Liver (tissue), 3 donors: ENCODE measurements around the gene EPS8.

Experiments used
- JUND ChIP-seq, 2 donors: IDR thresholded peaks; 2 replicates each; pipeline ENCODE4 v1.6.1; 2016; ENCODE audit warnings: antibody characterized with exemption in 2 of 2
- RAD21 ChIP-seq, 2 donors: IDR thresholded peaks; 2 replicates each; pipeline ENCODE4 v1.6.1; 2016; ENCODE audit warnings: antibody characterized with exemption in 2 of 2, mild to moderate bottlenecking in 2 of 2
- TF ChIP-seq, protein P1 (sequence below): IDR thresholded peaks from 2 replicates; pipeline ENCODE4 v1.6.1; 2016; ENCODE audit warnings: antibody characterized with exemption
- TF ChIP-seq, protein P2 (sequence below): fragments of 150-350 bp; IDR thresholded peaks from 2 replicates; pipeline ENCODE4 v1.5.1; 2017; ENCODE audit warnings: improper control_type of control experiment, low read depth, low read length; ENCODE audit not compliant: missing input control
- TF ChIP-seq, protein P3 (sequence below): IDR thresholded peaks from 2 replicates; pipeline ENCODE4 v1.6.1; 2016; ENCODE audit warnings: antibody characterized with exemption, mild to moderate bottlenecking
- TF ChIP-seq, protein P4 (sequence below): IDR thresholded peaks from 2 replicates; pipeline ENCODE4 v1.6.1; 2016; ENCODE audit warnings: antibody characterized with exemption
- TF ChIP-seq, protein P5 (sequence below): IDR thresholded peaks from 2 replicates; pipeline ENCODE4 v1.6.1; 2016; ENCODE audit warnings: antibody characterized with exemption
- donor health status: healthy.
- donor health status: healthy.

DNA sequence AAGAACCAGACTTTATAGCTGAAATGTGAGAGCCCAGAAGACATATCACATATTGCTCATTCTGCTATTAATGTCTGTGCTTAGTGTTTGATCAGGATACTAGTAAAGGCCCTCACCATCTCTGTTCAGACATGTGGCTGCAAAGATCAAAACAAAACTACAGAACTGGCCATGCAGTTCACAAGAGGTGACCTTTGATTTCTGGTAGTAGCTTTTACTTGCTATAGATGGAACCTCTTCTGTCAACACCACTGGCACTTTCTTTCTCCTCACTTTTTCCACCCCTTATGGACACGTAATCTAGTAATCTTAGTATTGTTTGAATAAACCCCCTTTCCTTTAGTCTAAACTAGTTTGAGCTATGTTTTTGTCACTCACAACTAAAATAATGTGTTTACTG, 214.8 kb downstream of the EPS8 start:
- TF ChIP-seq, protein P1, sequence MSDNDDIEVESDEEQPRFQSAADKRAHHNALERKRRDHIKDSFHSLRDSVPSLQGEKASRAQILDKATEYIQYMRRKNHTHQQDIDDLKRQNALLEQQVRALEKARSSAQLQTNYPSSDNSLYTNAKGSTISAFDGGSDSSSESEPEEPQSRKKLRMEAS = no peak
- TF ChIP-seq, protein P2, sequence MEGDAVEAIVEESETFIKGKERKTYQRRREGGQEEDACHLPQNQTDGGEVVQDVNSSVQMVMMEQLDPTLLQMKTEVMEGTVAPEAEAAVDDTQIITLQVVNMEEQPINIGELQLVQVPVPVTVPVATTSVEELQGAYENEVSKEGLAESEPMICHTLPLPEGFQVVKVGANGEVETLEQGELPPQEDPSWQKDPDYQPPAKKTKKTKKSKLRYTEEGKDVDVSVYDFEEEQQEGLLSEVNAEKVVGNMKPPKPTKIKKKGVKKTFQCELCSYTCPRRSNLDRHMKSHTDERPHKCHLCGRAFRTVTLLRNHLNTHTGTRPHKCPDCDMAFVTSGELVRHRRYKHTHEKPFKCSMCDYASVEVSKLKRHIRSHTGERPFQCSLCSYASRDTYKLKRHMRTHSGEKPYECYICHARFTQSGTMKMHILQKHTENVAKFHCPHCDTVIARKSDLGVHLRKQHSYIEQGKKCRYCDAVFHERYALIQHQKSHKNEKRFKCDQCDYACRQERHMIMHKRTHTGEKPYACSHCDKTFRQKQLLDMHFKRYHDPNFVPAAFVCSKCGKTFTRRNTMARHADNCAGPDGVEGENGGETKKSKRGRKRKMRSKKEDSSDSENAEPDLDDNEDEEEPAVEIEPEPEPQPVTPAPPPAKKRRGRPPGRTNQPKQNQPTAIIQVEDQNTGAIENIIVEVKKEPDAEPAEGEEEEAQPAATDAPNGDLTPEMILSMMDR = no peak
- TF ChIP-seq RAD21 (IDR thresholded peaks at IDR 0.05) (no peak), JUND (IDR thresholded peaks at IDR 0.05) (no peak)
- TF ChIP-seq, protein P3, sequence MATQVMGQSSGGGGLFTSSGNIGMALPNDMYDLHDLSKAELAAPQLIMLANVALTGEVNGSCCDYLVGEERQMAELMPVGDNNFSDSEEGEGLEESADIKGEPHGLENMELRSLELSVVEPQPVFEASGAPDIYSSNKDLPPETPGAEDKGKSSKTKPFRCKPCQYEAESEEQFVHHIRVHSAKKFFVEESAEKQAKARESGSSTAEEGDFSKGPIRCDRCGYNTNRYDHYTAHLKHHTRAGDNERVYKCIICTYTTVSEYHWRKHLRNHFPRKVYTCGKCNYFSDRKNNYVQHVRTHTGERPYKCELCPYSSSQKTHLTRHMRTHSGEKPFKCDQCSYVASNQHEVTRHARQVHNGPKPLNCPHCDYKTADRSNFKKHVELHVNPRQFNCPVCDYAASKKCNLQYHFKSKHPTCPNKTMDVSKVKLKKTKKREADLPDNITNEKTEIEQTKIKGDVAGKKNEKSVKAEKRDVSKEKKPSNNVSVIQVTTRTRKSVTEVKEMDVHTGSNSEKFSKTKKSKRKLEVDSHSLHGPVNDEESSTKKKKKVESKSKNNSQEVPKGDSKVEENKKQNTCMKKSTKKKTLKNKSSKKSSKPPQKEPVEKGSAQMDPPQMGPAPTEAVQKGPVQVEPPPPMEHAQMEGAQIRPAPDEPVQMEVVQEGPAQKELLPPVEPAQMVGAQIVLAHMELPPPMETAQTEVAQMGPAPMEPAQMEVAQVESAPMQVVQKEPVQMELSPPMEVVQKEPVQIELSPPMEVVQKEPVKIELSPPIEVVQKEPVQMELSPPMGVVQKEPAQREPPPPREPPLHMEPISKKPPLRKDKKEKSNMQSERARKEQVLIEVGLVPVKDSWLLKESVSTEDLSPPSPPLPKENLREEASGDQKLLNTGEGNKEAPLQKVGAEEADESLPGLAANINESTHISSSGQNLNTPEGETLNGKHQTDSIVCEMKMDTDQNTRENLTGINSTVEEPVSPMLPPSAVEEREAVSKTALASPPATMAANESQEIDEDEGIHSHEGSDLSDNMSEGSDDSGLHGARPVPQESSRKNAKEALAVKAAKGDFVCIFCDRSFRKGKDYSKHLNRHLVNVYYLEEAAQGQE = no peak
- TF ChIP-seq, protein P4, sequence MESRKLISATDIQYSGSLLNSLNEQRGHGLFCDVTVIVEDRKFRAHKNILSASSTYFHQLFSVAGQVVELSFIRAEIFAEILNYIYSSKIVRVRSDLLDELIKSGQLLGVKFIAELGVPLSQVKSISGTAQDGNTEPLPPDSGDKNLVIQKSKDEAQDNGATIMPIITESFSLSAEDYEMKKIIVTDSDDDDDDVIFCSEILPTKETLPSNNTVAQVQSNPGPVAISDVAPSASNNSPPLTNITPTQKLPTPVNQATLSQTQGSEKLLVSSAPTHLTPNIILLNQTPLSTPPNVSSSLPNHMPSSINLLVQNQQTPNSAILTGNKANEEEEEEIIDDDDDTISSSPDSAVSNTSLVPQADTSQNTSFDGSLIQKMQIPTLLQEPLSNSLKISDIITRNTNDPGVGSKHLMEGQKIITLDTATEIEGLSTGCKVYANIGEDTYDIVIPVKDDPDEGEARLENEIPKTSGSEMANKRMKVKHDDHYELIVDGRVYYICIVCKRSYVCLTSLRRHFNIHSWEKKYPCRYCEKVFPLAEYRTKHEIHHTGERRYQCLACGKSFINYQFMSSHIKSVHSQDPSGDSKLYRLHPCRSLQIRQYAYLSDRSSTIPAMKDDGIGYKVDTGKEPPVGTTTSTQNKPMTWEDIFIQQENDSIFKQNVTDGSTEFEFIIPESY = no peak
- TF ChIP-seq, protein P5, sequence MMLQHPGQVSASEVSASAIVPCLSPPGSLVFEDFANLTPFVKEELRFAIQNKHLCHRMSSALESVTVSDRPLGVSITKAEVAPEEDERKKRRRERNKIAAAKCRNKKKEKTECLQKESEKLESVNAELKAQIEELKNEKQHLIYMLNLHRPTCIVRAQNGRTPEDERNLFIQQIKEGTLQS = no peak
